Erythroblast (primary cell): ENCODE measurements around the gene HMGN2.

Experiments used
- GATA1 ChIP-seq: IDR thresholded peaks from 2 replicates; pipeline ENCODE4 v1.6.1; 2011; ENCODE audit warnings: low read depth, mild to moderate bottlenecking, control low read depth, low read length, moderate library complexity
- POLR2A ChIP-seq: IDR thresholded peaks from 2 replicates; pipeline ENCODE4 v1.6.1; 2011; ENCODE audit warnings: mild to moderate bottlenecking, low read length

DNA sequence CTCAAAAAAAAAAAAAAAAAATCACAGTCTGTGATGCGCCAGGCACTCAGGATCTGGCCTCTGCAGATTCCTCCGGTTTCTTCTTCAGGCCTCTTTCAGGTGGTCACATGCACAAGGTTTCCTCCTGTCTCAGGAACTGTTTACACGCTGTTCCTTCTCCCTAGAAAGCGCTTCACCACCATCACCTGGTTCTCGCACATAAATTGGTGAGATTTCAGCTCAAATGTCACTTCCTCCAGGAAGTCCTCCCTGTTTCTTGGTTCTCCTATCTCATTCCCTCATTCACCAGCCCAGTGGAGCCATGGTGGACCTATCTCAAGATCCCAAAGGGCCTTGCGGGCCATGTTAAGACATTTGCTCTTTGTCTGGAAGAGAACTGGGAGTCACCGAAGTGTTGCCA lies 26.7 kb downstream of the HMGN2 start:
- TF ChIP-seq POLR2A, result no peak
- no peak for TF ChIP-seq GATA1
